ENCODE data around the gene RAX2.
"Not testable (repeated sequence)": the region's sequence is repeated elsewhere in the genome, so short reads cannot be mapped to it uniquely, and the experiment has no call there.

RAX2 gene

GRCh38 chr19:3771906-3772455 is at the start of gene RAX2:
RAX2 (minus strand) TSS chr19:3772228; CDS start chr19:3771742, 486 bp downstream.
- H3K27ac ChIP-seq: no peak within 1 kb of the TSS
- DNase-seq (ENCODE audit: low spot score): no peak
- H3K4me3 ChIP-seq: no peak within 1 kb of the TSS
- no peak for TF ChIP-seq CTCF (IDR thresholded peaks at IDR 0.05)

- DNase-seq (ENCODE audit: low spot score): no peak
- no peak for TF ChIP-seq CTCF (IDR thresholded peaks at IDR 0.05)
- H3K27ac ChIP-seq: no peak overlapping the region
- H3K4me3 ChIP-seq: no peak overlapping the region
Measured at GRCh38 chr19:3821156-3821555, 49.1 kb upstream of the RAX2 start.

DNA sequence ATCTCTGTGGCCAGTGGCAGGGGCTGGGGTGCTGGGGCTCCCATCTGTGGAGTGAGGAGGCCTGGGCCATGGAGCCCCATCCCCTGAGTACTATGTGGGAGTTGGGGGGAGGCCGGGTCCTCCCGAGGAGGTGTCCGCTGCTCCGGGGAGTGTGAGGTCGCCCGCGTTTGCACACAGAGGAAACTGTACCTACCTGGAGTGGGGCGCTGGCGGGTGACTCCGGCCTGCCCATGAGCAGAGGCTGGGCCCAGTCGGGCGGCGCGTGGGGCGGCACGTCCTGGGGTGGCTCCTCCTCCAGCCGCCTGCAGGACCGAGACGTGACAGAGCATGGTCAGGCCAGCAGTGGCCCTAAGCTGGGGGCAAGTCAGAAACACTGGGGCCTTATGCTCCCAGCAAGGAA is 48.0 kb upstream of the RAX2 start:
- no peak for TF ChIP-seq CTCF (IDR thresholded peaks at IDR 0.05)
- DNase-seq (ENCODE audit: low spot score): no peak
- Histone ChIP-seq H3K4me3 (no peak overlapping the region), H3K27ac (no peak overlapping the region)

- TF ChIP-seq CTCF (IDR thresholded peaks at IDR 0.05): no peak
- Histone ChIP-seq H3K27ac (no peak overlapping the region), H3K4me3 (no peak overlapping the region)
- DNase-seq (ENCODE audit: low spot score): no peak
Measured at GRCh38 chr19:3818918-3819317, 46.9 kb upstream of the RAX2 start.

GRCh38 chr19:3818466-3818865 is 46.4 kb upstream of the RAX2 start:
- TF ChIP-seq CTCF (IDR thresholded peaks at IDR 0.05): no peak
- DNase-seq (ENCODE audit: low spot score): no peak
- Histone ChIP-seq H3K27ac (no peak overlapping the region), H3K4me3 (no peak overlapping the region)

GRCh38 chr19:3817761-3818160 is 45.7 kb upstream of the RAX2 start:
- no peak for TF ChIP-seq CTCF (IDR thresholded peaks at IDR 0.05)
- Histone ChIP-seq H3K27ac (no peak overlapping the region), H3K4me3 (no peak overlapping the region)
- no peak for DNase-seq (ENCODE audit: low spot score)

DNA sequence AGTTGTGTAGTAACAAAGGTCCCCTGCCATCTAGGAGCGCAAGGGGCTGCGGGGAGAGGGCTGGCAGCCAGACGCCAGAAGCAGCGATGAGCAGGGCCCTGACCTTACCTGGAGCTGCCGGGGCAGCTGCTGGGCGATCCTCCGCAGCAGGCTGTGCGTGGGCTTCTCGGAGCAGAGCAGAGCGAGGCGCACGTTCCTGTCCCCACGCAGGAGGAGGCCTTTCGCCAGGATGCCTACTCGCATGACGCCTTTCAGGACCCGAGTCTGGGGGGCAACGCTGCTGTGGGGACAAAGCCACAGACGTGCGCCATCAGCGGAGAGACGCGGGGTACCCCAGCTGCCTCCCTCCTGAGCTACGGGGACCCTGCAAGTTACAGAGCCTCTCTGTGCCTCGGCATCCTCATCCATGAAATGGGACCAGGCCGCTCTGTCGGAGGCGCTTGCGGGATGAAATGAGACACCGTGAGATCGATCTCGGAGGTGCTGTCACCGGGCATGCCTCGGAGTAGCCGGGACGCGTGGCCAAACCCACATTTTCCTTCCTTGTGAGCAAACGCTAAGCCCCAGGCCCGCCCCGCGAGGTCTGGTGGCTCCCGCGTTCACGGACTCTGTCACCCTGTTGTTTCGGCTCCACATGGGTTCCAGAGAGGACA is 44.7 kb upstream of the RAX2 start:
- no peak overlapping the region for H3K4me3 ChIP-seq
- no peak overlapping the region for H3K27ac ChIP-seq
- no peak for DNase-seq (ENCODE audit: low spot score)
- TF ChIP-seq CTCF (IDR thresholded peaks at IDR 0.05): no peak

GRCh38 chr19:3816148-3816547 is 44.1 kb upstream of the RAX2 start:
- not testable (repeated sequence) for DNase-seq (ENCODE audit: low spot score); H3K27ac ChIP-seq; H3K4me3 ChIP-seq

All from coronary artery (tissue), 2 donors.